Measurements from ENCODE around the gene SNRNP35. TPM values are rescaled to one million over a fixed set of nuclear protein-coding genes. Genes with fewer than 3 reads are reported as not detected.

The SNRNP35 gene
- total RNA-seq, 1 experiment from 2014 or later = 20.6 TPM

DNA sequence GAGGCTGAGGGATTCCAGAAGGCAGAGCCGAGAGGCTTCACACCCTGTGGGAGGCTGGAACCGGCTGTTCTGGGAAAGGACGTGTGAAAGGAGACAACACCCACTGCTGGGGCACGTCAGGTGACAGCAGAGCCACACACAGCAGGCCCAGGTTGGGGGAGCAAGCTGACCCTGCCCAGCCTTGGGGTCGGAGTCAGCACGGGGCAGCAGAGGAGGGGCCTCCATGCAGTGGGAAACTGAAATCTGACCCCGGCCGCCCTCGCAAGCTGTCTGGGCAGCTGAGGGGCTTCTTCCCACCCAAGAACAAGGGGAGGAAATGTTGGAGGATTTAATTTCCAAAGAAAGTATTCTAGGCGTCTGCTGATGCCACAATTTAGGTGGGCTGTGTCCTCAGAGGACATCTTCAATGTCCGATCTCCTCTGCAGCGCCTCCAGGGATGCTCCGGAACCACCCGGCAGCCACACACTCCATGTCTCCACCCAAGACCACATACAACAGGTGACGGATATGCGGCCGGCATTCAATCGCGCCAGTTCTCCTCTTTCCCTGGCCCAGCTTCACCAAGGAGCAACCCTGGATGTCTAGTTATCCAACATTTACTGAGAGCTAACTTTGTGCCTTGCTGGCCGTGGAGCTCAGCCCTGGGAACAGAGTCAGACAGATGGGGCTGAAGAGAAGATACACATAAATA lies 30.7 kb downstream of the SNRNP35 start:
- H3K9me3 ChIP-seq (ENCODE audit: low read depth, low read length, poor library complexity, severe bottlenecking) = no peaks in the 10 kb centered on the region
- intact Hi-C loops (cut with micrococcal nuclease; ENCODE audit: unreplicated experiment) = no loop called here
- no peak for TF ChIP-seq EZH2 (IDR thresholded peaks at IDR 0.05; ENCODE audit: borderline replicate concordance, low read depth, low read length, poor library complexity, severe bottlenecking)
- TF ChIP-seq, protein P1, sequence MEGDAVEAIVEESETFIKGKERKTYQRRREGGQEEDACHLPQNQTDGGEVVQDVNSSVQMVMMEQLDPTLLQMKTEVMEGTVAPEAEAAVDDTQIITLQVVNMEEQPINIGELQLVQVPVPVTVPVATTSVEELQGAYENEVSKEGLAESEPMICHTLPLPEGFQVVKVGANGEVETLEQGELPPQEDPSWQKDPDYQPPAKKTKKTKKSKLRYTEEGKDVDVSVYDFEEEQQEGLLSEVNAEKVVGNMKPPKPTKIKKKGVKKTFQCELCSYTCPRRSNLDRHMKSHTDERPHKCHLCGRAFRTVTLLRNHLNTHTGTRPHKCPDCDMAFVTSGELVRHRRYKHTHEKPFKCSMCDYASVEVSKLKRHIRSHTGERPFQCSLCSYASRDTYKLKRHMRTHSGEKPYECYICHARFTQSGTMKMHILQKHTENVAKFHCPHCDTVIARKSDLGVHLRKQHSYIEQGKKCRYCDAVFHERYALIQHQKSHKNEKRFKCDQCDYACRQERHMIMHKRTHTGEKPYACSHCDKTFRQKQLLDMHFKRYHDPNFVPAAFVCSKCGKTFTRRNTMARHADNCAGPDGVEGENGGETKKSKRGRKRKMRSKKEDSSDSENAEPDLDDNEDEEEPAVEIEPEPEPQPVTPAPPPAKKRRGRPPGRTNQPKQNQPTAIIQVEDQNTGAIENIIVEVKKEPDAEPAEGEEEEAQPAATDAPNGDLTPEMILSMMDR (conservative IDR thresholded peaks at IDR 0.05; ENCODE audit: low read depth, low read length) = no peak
- no TSS peak for BruUV-seq (replicated peaks)
- no peak for DNase-seq (ENCODE audit: low spot score)
- no peaks in the 10 kb centered on the region for H3K36me3 ChIP-seq (ENCODE audit: insufficient read depth, low read length, poor library complexity, severe bottlenecking)
- no peaks in the 10 kb centered on the region for H3K27me3 ChIP-seq (replicated peaks; ENCODE audit: insufficient read depth, low read depth, low read length, poor library complexity)
- H3K27ac ChIP-seq (ENCODE audit: low read depth, low read length, poor library complexity, severe bottlenecking) = no peak overlapping the region
- ChIA-PET POLR2A (ENCODE audit: low non-redundant PET) (no interaction called here), CTCF (no interaction called here)
- H3K4me1 ChIP-seq (ENCODE audit: insufficient read depth, low read length, poor library complexity, severe bottlenecking) = no peaks in the 10 kb centered on the region
- H3K4me3 ChIP-seq (ENCODE audit: low read depth, low read length, poor library complexity, severe bottlenecking) = no peak overlapping the region

DNA sequence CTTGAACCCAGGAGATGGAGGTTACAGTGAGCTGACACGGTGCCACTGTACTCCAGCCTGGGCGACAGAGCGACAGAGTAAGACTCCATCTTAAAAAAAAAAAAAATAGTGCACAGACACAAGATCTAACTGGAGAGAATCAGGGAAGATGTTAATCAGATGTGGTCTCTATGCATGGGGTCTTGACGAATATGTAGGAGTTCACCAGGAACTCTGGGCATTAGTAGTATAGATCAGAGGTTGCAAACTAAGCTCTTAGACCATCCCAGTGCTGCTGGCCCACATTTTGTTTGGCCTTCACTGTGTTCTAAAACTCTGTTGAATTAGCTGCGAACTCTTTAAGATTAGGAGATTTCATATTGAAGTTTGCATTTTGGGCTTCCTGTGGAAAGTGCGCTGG lies 31.6 kb downstream of the SNRNP35 start:
- ChIA-PET CTCF (no interaction called here), POLR2A (ENCODE audit: low non-redundant PET) (interaction anchor here (0.6 kb wide), 1 partner anchor 11 kb away, joined by 4 read pairs; no protein-coding TSS in a partner anchor)
- H3K27ac ChIP-seq (ENCODE audit: low read depth, low read length, poor library complexity, severe bottlenecking) = no peak overlapping the region
- H3K9me3 ChIP-seq (ENCODE audit: low read depth, low read length, poor library complexity, severe bottlenecking) = no peaks in the 10 kb centered on the region
- no peak overlapping the region for H3K4me3 ChIP-seq (ENCODE audit: low read depth, low read length, poor library complexity, severe bottlenecking)
- intact Hi-C loops (cut with micrococcal nuclease; ENCODE audit: unreplicated experiment) = no loop called here
- no TSS peak for BruUV-seq (replicated peaks)
- H3K27me3 ChIP-seq (replicated peaks; ENCODE audit: insufficient read depth, low read depth, low read length, poor library complexity) = no peaks in the 10 kb centered on the region
- H3K4me1 ChIP-seq (ENCODE audit: insufficient read depth, low read length, poor library complexity, severe bottlenecking) = no peaks in the 10 kb centered on the region
- no peaks in the 10 kb centered on the region for H3K36me3 ChIP-seq (ENCODE audit: insufficient read depth, low read length, poor library complexity, severe bottlenecking)
- no peak for DNase-seq (ENCODE audit: low spot score)
- TF ChIP-seq, protein P1 (conservative IDR thresholded peaks at IDR 0.05; ENCODE audit: low read depth, low read length) = no peak
- no peak for TF ChIP-seq EZH2 (IDR thresholded peaks at IDR 0.05; ENCODE audit: borderline replicate concordance, low read depth, low read length, poor library complexity, severe bottlenecking)

DNA sequence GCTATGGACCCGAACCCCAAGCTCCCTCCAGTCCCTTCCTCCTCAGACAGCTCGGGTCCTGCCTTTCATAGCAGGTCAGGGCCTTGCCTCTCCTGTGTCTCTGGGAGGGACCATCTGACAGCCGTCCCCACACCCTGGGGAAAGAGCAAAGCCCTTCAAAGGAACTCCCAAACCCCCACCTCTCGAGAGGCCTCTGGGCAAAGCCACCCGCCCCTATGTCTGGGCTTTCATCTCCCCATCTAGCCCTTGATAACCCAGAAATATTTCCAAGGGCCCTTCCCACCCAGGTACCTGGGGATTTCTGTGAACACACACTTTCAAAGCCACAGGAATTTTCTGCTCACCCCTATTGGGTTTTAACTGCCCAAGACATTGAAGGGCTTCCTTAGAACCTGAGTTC lies 32.1 kb downstream of the SNRNP35 start:
- no peaks in the 10 kb centered on the region for H3K9me3 ChIP-seq (ENCODE audit: low read depth, low read length, poor library complexity, severe bottlenecking)
- no peak overlapping the region for H3K27ac ChIP-seq (ENCODE audit: low read depth, low read length, poor library complexity, severe bottlenecking)
- BruUV-seq (replicated peaks) = no TSS peak
- intact Hi-C loops (cut with micrococcal nuclease; ENCODE audit: unreplicated experiment) = no loop called here
- H3K27me3 ChIP-seq (replicated peaks; ENCODE audit: insufficient read depth, low read depth, low read length, poor library complexity) = no peaks in the 10 kb centered on the region
- no peaks in the 10 kb centered on the region for H3K36me3 ChIP-seq (ENCODE audit: insufficient read depth, low read length, poor library complexity, severe bottlenecking)
- DNase-seq (ENCODE audit: low spot score) = no peak
- ChIA-PET CTCF (no interaction called here), POLR2A (ENCODE audit: low non-redundant PET) (interaction anchor here (0.6 kb wide), 1 partner anchor 12 kb away, joined by 4 read pairs; no protein-coding TSS in a partner anchor)
- no peak overlapping the region for H3K4me3 ChIP-seq (ENCODE audit: low read depth, low read length, poor library complexity, severe bottlenecking)
- TF ChIP-seq, protein P1 (conservative IDR thresholded peaks at IDR 0.05; ENCODE audit: low read depth, low read length) = no peak
- no peak for TF ChIP-seq EZH2 (IDR thresholded peaks at IDR 0.05; ENCODE audit: borderline replicate concordance, low read depth, low read length, poor library complexity, severe bottlenecking)
- H3K4me1 ChIP-seq (ENCODE audit: insufficient read depth, low read length, poor library complexity, severe bottlenecking) = no peaks in the 10 kb centered on the region

Measured in A673 (cell line).